Liver (tissue), 9 donors: ENCODE data around the gene SKI. TPM values are rescaled to one million over a fixed set of nuclear protein-coding genes. Genes with fewer than 3 reads are reported as not detected.
"Not testable (repeated sequence)": the region's sequence is repeated elsewhere in the genome, so short reads cannot be mapped to it uniquely, and the experiment has no call there.

Experiments used
- DNase-seq: peaks from one replicate; pipeline ENCODE4 v3.0.0-alpha.2; 2017; ENCODE audit warnings: low spot score
- H3K27ac ChIP-seq, 2 donors: one replicate each; pipeline ENCODE4 v1.7.0; 2013; ENCODE audit warnings: inconsistent platforms in 2 of 2, low read length in 2 of 2, control low read depth in 1 of 2, low read depth in 1 of 2, mild to moderate bottlenecking in 1 of 2
- H3K27me3 ChIP-seq, 4 donors: one replicate each; pipeline versions ENCODE4 v1.6.1 to v1.7.0; 2013; ENCODE audit warnings: low read length in 3 of 4, inconsistent platforms in 1 of 4, mild to moderate bottlenecking in 1 of 4, moderate library complexity in 1 of 4; ENCODE audit not compliant: control insufficient read depth in 4 of 4, insufficient read depth in 4 of 4
- H3K36me3 ChIP-seq, 4 donors: one replicate each; pipeline versions ENCODE4 v1.6.1 to v1.7.0; 2013; ENCODE audit warnings: low read length in 3 of 4, mild to moderate bottlenecking in 3 of 4, low read depth in 1 of 4, moderate library complexity in 1 of 4; ENCODE audit not compliant: control insufficient read depth in 4 of 4, insufficient read depth in 3 of 4
- H3K4me1 ChIP-seq, 4 donors: one replicate each; pipeline versions ENCODE4 v1.6.1 to v1.7.0; 2013; ENCODE audit warnings: low read length in 3 of 4, mild to moderate bottlenecking in 3 of 4, moderate library complexity in 1 of 4; ENCODE audit not compliant: control insufficient read depth in 4 of 4, insufficient read depth in 4 of 4
- H3K4me3 ChIP-seq, 3 donors: one replicate each; pipeline versions ENCODE4 v1.6.1 to v1.7.0; 2013; ENCODE audit warnings: low read length in 3 of 3, control low read depth in 1 of 3, low read depth in 1 of 3, mild to moderate bottlenecking in 1 of 3
- H3K9ac ChIP-seq, 2 donors: one replicate each; pipeline ENCODE4 v1.7.0; 2013; ENCODE audit warnings: low read length in 2 of 2, mild to moderate bottlenecking in 2 of 2, moderate library complexity in 2 of 2, control low read depth in 1 of 2, low read depth in 1 of 2
- H3K9me3 ChIP-seq, 4 donors: one replicate each; pipeline versions ENCODE4 v1.6.1 to v1.7.0; 2013; ENCODE audit warnings: low read length in 3 of 4; ENCODE audit not compliant: control insufficient read depth in 4 of 4
- EGR1 ChIP-seq, 2 donors: IDR thresholded peaks; 2 replicates each; pipeline ENCODE4 v1.6.1; 2016 to 2018; ENCODE audit warnings: antibody characterized with exemption in 2 of 2, low read depth in 2 of 2
- HNF4G ChIP-seq: IDR thresholded peaks from 2 replicates; pipeline ENCODE4 v1.6.1; 2016; ENCODE audit warnings: antibody characterized with exemption
- JUND ChIP-seq, 2 donors: IDR thresholded peaks; 2 replicates each; pipeline ENCODE4 v1.6.1; 2016; ENCODE audit warnings: antibody characterized with exemption in 2 of 2
- NR2F2 ChIP-seq: IDR thresholded peaks from 2 replicates; pipeline ENCODE4 v1.6.1; 2016; ENCODE audit warnings: antibody characterized with exemption
- RAD21 ChIP-seq, 2 donors: IDR thresholded peaks; 2 replicates each; pipeline ENCODE4 v1.6.1; 2016; ENCODE audit warnings: antibody characterized with exemption in 2 of 2, mild to moderate bottlenecking in 2 of 2
- SP1 ChIP-seq: IDR thresholded peaks from 2 replicates; pipeline ENCODE4 v1.6.1; 2018; ENCODE audit warnings: antibody characterized with exemption, mild to moderate bottlenecking
- TAF1 ChIP-seq: conservative IDR thresholded peaks from 2 replicates; pipeline ENCODE4 v1.6.1; 2016; ENCODE audit warnings: antibody characterized with exemption, mild to moderate bottlenecking
- WGBS: extraction: QIAGEN DNeasy Blood & Tissue Kit; methylation state at CpG from one replicate; pipeline ENCODE4 v1.1.7; 2013; 5-methylcytosine and 5-hydroxymethylcytosine counted together
- polyA plus RNA-seq, 2 donors: library from polyadenylated mRNA; stranded (reverse) in 1 of 2; unstranded in 1 of 2; fragments of 200-250 nt in 1 of 2; fragments of >200 nt in 1 of 2; fragmentation: Nextera tagmentation in 1 of 2; extraction: Ambion mirVana in 1 of 2; gene quantifications; one replicate each; pipeline versions ENCODE4 v1.2.1 to v1.2.3, GENCODE V29; 2013 to 2015
- total RNA-seq, 2 donors: library from RNA; depleted of rRNA; stranded (reverse); fragments of >200 nt; gene quantifications; one replicate each; pipeline ENCODE4 v1.2.3, GENCODE V29; 2014
- TF ChIP-seq, protein P1 (sequence below): IDR thresholded peaks from 2 replicates; pipeline ENCODE4 v1.6.1; 2016; ENCODE audit warnings: antibody characterized with exemption
- TF ChIP-seq, protein P2 (sequence below): IDR thresholded peaks from 2 replicates; pipeline ENCODE4 v1.6.1; 2016; ENCODE audit warnings: antibody characterized with exemption
- TF ChIP-seq, protein P3 (sequence below): fragments of 150-350 bp; IDR thresholded peaks from 2 replicates; pipeline ENCODE4 v1.5.1; 2017; ENCODE audit warnings: improper control_type of control experiment, low read depth, low read length; ENCODE audit not compliant: missing input control
- TF ChIP-seq, protein P4 (sequence below): IDR thresholded peaks from 2 replicates; pipeline ENCODE4 v1.6.1; 2016; ENCODE audit warnings: antibody characterized with exemption
- donor health status: healthy.
- donor health status: healthy.
- donor health status: healthy.
- donor health status: healthy.
- donor health status: healthy.

The SKI gene
- total and polyA plus RNA-seq, 4 donors = 3.2 to 21.3 (median 19.5) TPM

DNA sequence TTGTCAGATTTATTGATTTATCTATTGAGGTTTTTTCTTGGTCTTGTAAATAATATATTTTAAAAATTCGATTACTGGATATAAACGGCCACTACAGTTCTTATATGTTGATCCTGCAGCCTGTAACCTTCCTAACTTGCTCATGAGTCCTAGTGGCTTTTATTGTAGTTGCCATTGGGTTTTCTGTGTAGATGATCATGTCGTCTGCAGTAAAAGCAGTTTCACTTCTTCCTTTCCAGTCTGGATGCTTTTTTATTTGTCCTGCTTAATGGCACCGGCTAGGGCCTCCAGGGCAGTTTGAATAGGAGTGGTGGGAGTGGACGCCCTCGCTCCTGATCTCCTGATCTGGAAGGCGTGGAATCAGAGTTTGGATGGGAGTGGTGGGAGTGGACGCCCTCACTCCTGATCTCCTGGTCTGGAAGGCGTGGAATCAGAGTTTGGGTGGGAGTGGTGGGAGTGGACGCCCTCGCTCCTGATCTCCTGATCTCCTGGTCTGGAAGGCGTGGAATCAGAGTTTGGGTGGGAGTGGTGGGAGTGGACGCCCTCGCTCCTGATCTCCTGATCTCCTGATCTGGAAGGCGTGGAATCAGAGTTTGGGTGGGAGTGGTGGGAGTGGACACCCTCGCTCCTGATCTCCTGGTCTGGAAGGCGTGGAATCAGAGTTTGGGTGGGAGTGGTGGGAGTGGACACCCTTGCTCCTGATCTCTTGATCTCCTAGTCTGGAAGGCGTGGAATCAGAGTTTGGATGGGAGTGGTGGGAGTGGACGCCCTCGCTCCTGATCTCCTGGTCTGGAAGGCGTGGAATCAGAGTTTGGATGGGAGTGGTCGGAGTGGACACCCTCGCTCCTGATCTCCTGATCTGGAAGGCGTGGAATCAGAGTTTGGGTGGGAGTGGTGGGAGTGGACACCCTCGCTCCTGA, 33.6 kb downstream of the SKI start:
- peaks cover 7 to 21% (median 12%) of the 10 kb centered on the region in 4 donors for H3K4me1 ChIP-seq
- 94% methylated on average over 25 of the region's 25 CpGs for WGBS
- DNase-seq = not testable (repeated sequence)

DNA sequence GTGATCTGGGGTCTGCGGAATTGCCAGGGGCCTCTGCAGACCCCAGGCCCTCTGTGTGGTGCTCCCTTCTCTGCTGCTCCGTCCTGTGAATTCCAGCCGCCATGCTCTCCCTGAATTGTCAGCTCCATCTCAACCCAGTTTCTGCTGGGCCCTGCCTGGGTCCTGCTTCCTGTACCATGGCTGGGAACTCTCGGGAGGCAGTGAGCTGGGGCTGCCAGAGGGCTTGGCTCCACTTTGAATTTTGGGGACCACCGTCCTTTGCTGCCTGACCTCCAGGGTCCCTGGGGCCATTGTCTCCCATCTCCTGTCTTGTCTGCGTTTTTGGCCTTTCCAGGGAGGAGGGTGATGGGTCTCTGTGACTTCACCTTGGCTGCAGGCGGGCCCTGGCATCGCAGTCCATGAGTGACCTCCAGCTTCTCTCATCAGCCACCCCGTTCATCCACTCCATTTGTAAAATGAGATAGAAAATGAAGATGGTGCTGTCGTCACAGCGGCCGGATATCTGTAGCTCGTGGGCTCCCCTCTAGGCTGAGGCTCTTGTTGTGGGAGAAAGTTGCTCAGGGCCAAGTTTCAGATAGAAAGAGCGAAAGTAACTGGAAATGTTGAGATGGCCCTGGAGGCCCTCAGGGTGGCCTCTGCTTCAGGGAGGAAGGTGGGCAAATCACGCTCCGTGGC, 38.3 kb downstream of the SKI start:
- 87% methylated on average over 16 of the region's 16 CpGs for WGBS
- H3K27me3 ChIP-seq = no peaks in the 10 kb centered on the region
- H3K4me1 ChIP-seq = peaks cover 32 to 55% (median 50%) of the 10 kb centered on the region in 4 donors
- DNase-seq = no peak
- H3K9me3 ChIP-seq = no peaks in the 10 kb centered on the region
- TF ChIP-seq, protein P1, sequence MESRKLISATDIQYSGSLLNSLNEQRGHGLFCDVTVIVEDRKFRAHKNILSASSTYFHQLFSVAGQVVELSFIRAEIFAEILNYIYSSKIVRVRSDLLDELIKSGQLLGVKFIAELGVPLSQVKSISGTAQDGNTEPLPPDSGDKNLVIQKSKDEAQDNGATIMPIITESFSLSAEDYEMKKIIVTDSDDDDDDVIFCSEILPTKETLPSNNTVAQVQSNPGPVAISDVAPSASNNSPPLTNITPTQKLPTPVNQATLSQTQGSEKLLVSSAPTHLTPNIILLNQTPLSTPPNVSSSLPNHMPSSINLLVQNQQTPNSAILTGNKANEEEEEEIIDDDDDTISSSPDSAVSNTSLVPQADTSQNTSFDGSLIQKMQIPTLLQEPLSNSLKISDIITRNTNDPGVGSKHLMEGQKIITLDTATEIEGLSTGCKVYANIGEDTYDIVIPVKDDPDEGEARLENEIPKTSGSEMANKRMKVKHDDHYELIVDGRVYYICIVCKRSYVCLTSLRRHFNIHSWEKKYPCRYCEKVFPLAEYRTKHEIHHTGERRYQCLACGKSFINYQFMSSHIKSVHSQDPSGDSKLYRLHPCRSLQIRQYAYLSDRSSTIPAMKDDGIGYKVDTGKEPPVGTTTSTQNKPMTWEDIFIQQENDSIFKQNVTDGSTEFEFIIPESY = no peak
- TF ChIP-seq, protein P2, sequence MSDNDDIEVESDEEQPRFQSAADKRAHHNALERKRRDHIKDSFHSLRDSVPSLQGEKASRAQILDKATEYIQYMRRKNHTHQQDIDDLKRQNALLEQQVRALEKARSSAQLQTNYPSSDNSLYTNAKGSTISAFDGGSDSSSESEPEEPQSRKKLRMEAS = no peak
- TF ChIP-seq EGR1 (IDR thresholded peaks at IDR 0.05; ENCODE audit: low read depth in 2 of 2) (no peak), JUND (IDR thresholded peaks at IDR 0.05) (no peak), SP1 (no peak), NR2F2 (no peak), RAD21 (IDR thresholded peaks at IDR 0.05) (no peak), HNF4G (no peak), TAF1 (no peak)
- TF ChIP-seq, protein P3, sequence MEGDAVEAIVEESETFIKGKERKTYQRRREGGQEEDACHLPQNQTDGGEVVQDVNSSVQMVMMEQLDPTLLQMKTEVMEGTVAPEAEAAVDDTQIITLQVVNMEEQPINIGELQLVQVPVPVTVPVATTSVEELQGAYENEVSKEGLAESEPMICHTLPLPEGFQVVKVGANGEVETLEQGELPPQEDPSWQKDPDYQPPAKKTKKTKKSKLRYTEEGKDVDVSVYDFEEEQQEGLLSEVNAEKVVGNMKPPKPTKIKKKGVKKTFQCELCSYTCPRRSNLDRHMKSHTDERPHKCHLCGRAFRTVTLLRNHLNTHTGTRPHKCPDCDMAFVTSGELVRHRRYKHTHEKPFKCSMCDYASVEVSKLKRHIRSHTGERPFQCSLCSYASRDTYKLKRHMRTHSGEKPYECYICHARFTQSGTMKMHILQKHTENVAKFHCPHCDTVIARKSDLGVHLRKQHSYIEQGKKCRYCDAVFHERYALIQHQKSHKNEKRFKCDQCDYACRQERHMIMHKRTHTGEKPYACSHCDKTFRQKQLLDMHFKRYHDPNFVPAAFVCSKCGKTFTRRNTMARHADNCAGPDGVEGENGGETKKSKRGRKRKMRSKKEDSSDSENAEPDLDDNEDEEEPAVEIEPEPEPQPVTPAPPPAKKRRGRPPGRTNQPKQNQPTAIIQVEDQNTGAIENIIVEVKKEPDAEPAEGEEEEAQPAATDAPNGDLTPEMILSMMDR = no peak
- TF ChIP-seq, protein P4, sequence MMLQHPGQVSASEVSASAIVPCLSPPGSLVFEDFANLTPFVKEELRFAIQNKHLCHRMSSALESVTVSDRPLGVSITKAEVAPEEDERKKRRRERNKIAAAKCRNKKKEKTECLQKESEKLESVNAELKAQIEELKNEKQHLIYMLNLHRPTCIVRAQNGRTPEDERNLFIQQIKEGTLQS = no peak
- H3K36me3 ChIP-seq = no peaks in the 10 kb centered on the region
- H3K9ac ChIP-seq = no peak overlapping the region
- H3K4me3 ChIP-seq = no peak overlapping the region
- H3K27ac ChIP-seq = peak overlapping the region in 1 of 2 donors; percentile 15

More for the DNA sequence above, 33.6 kb downstream of the SKI start:
- H3K27ac ChIP-seq, H3K36me3 ChIP-seq, H3K4me3 ChIP-seq, H3K9me3 ChIP-seq, H3K9ac ChIP-seq, H3K27me3 ChIP-seq: not testable (repeated sequence)
